IMR-90 (cell line): ENCODE measurements around the gene RPH3AL.

Experiments used
- POLR2A ChIP-seq: IDR thresholded peaks from 2 replicates; pipeline ENCODE4 v1.6.1; 2012; ENCODE audit warnings: mild to moderate bottlenecking, low read depth, low read length
- TF ChIP-seq, protein P1 (sequence below): conservative IDR thresholded peaks from 2 replicates; pipeline ENCODE4 v1.5.1; 2012; ENCODE audit warnings: mild to moderate bottlenecking, low read depth, low read length, improper control_type of control experiment

DNA sequence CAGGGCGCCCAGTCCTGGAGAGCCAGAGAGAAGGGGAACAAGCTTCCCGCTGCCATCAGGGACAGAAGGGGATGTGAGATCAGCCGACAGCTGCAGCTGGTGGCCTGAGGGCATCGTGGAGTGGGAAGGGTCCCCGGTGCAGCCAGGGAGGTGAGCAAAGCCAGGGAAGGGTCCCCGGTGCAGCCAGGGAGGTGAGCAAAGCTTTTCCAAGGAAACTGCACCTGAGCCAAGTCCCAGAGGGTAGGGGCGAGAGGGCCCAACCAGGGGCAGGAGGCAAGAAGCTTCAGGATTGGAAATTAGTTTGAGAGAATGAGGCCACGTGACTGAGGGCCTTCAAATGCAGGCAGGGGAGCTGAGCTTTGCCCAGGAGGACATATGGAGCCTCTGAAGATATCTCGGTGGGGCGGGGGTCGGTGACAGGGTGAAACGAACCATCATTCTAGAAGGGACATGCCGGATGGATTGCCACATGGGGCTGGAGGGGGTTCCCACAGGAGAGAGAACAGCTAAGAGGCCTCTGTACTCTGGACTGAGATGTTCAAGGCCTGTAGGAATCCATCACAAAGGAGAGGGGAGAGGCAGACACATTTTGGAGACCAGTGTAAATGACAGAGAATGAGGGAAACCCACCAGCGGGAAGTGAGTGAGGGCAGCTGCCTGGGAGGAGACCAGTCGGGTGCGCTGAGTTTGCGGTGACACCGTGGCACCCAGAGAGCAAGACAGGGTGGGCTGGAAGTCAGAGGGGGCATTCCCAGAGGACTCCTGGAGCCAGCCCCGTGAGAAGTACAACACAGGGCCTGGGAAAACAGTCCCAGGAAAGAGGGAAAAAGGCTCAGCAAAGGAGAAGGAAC, 31.4 kb upstream of the RPH3AL start:
- TF ChIP-seq POLR2A, result no peak
- TF ChIP-seq, protein P1, sequence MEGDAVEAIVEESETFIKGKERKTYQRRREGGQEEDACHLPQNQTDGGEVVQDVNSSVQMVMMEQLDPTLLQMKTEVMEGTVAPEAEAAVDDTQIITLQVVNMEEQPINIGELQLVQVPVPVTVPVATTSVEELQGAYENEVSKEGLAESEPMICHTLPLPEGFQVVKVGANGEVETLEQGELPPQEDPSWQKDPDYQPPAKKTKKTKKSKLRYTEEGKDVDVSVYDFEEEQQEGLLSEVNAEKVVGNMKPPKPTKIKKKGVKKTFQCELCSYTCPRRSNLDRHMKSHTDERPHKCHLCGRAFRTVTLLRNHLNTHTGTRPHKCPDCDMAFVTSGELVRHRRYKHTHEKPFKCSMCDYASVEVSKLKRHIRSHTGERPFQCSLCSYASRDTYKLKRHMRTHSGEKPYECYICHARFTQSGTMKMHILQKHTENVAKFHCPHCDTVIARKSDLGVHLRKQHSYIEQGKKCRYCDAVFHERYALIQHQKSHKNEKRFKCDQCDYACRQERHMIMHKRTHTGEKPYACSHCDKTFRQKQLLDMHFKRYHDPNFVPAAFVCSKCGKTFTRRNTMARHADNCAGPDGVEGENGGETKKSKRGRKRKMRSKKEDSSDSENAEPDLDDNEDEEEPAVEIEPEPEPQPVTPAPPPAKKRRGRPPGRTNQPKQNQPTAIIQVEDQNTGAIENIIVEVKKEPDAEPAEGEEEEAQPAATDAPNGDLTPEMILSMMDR, result no peak
